Measurements from ENCODE around the gene VASH1. TPM values are rescaled to one million over a fixed set of nuclear protein-coding genes. Genes with fewer than 3 reads are reported as not detected.

Gene VASH1
- total RNA-seq, 1 donor from 2014 or later, result 10.3 TPM

DNA sequence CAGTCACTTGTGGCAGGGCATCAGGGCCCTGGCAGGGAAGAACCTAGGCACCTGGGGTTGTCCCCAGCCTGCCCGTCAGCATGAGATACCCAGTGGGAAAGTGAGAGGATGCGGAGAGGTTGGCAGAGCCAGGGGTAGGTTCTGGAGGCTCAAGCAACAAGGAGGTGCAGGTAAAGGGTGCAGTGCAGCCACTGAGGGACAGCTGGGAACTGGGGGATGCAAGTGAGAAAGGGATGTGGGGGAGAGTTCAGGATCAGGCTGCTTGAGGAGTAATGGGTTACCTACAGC lies 18.7 kb downstream of the VASH1 start:
- H3K9ac ChIP-seq, result no peak overlapping the region
- DNase-seq (ENCODE audit: low spot score), result no peak
- Mint-ChIP-seq H3K4me1 (peaks cover 9% of the 10 kb centered on the region), H3K9me3 (no peaks in the 10 kb centered on the region), H3K36me3 (peaks cover 9% of the 10 kb centered on the region), H3K27me3 (ENCODE audit: insufficient read depth, low read depth) (peaks cover 11% of the 10 kb centered on the region), H3K4me3 (no peak overlapping the region), H3K27ac (peak overlapping the region; percentile 75)
- no peak for TF ChIP-seq CTCF (IDR thresholded peaks at IDR 0.05)
- no peak for TF ChIP-seq EZH2phosphoT487 (IDR thresholded peaks at IDR 0.05)
- no peak for TF ChIP-seq EZH2 (IDR thresholded peaks at IDR 0.05)
- no peaks in the 10 kb centered on the region for H3K36me3 ChIP-seq
- H3K79me2 ChIP-seq (ENCODE audit: low read depth), result no peaks in the 10 kb centered on the region
- peaks cover 6% of the 10 kb centered on the region for H4K20me1 ChIP-seq (ENCODE audit: low read depth)
- no peak overlapping the region for H3K4me3 ChIP-seq
- no peaks in the 10 kb centered on the region for H3F3A ChIP-seq (ENCODE audit: low read depth)
- H3K9me3 ChIP-seq (ENCODE audit: low read depth), result no peaks in the 10 kb centered on the region
- no peak overlapping the region for H3K4me2 ChIP-seq
- peaks cover 4% of the 10 kb centered on the region for H3K4me1 ChIP-seq
- H3K27me3 ChIP-seq, result no peaks in the 10 kb centered on the region
- no peak overlapping the region for H3K27ac ChIP-seq
- no peak overlapping the region for H2AFZ ChIP-seq (replicated peaks)

DNA sequence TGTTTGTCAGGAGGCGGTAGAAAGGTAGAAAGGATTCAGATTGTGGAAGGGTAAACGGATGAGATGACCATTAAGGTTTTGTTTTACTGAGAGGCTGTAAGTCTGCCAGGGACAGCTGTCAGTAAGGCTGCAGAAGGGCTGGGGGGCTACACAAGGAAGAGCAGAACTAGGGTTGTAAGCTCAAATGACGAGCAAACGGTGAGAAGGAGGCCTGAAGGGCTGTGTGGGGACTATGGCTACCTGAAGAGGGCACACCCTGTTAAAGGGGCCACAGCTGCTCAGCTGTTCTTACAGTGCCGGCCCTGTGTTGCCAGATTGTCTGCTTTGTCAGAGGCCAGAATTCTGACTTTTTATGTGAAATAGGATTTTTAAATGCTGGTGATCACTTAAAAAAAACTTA lies 19.1 kb downstream of the VASH1 start:
- TF ChIP-seq CTCF (IDR thresholded peaks at IDR 0.05), result no peak
- H4K20me1 ChIP-seq (ENCODE audit: low read depth), result peaks cover 6% of the 10 kb centered on the region
- H3K4me1 Mint-ChIP-seq, result peaks cover 8% of the 10 kb centered on the region
- H3K9me3 ChIP-seq (ENCODE audit: low read depth), result no peaks in the 10 kb centered on the region
- no peaks in the 10 kb centered on the region for H3K27me3 ChIP-seq
- H3K36me3 Mint-ChIP-seq, result peaks cover 8% of the 10 kb centered on the region
- peaks cover 11% of the 10 kb centered on the region for H3K27me3 Mint-ChIP-seq (ENCODE audit: insufficient read depth, low read depth)
- H3K27ac Mint-ChIP-seq, result peak overlapping the region; percentile 75
- no peak overlapping the region for H2AFZ ChIP-seq (replicated peaks)
- H3K9me3 Mint-ChIP-seq, result no peaks in the 10 kb centered on the region
- no peak for DNase-seq (ENCODE audit: low spot score)
- H3K4me3 ChIP-seq, result no peak overlapping the region
- no peaks in the 10 kb centered on the region for H3F3A ChIP-seq (ENCODE audit: low read depth)
- no peaks in the 10 kb centered on the region for H3K79me2 ChIP-seq (ENCODE audit: low read depth)
- H3K9ac ChIP-seq, result no peak overlapping the region
- H3K36me3 ChIP-seq, result no peaks in the 10 kb centered on the region
- H3K4me1 ChIP-seq, result peaks cover 4% of the 10 kb centered on the region
- no peak overlapping the region for H3K4me2 ChIP-seq
- no peak overlapping the region for H3K4me3 Mint-ChIP-seq
- no peak overlapping the region for H3K27ac ChIP-seq

GRCh38 chr14:76780875-76781647 lies 19.8 kb downstream of the VASH1 start:
- Histone ChIP-seq H3F3A (ENCODE audit: low read depth) (no peaks in the 10 kb centered on the region), H3K27ac (no peak overlapping the region), H3K9me3 (ENCODE audit: low read depth) (no peaks in the 10 kb centered on the region), H3K4me2 (no peak overlapping the region), H3K9ac (no peak overlapping the region), H2AFZ (replicated peaks) (no peak overlapping the region), H3K4me3 (no peak overlapping the region), H3K4me1 (peaks cover 4% of the 10 kb centered on the region), H3K27me3 (no peaks in the 10 kb centered on the region), H3K36me3 (no peaks in the 10 kb centered on the region), H3K79me2 (ENCODE audit: low read depth) (no peaks in the 10 kb centered on the region), H4K20me1 (ENCODE audit: low read depth) (peaks cover 6% of the 10 kb centered on the region)
- Mint-ChIP-seq H3K27me3 (ENCODE audit: insufficient read depth, low read depth) (peaks cover 11% of the 10 kb centered on the region), H3K9me3 (no peaks in the 10 kb centered on the region), H3K36me3 (peaks cover 8% of the 10 kb centered on the region), H3K4me3 (no peak overlapping the region), H3K27ac (no peak overlapping the region), H3K4me1 (peaks cover 8% of the 10 kb centered on the region)
- no peak for DNase-seq (ENCODE audit: low spot score)
- TF ChIP-seq CTCF (IDR thresholded peaks at IDR 0.05) (no peak), EZH2phosphoT487 (IDR thresholded peaks at IDR 0.05) (no peak), EZH2 (IDR thresholded peaks at IDR 0.05) (no peak)
